HEK293 (cell line): ENCODE data around the gene CRYGA.

Experiments
- CTCF ChIA-PET: fragments of 350-600 bp; formaldehyde crosslinking; extraction: SDS; loops from one replicate; lab custom pipeline; 2021; ENCODE audit warnings: antibody characterized with exemption; lab: Yijun Ruan, JAX
- POLR2A ChIA-PET: fragments of 300-600 bp; formaldehyde crosslinking; extraction: SDS; loops from one replicate; lab custom pipeline; 2020; ENCODE audit warnings: antibody characterized with exemption, inconsistent platforms; lab: Yijun Ruan, JAX
- H3K27ac ChIP-seq: fragments of 200-500 bp; sonication (Bioruptor generic); 2 replicates; pipeline ENCODE4 v1.5.1; 2014; ENCODE audit warnings: low read depth, low read length, control low read depth, inconsistent platforms; ENCODE audit errors: extremely low read depth
- H3K36me3 ChIP-seq, 2 experiments: fragments of 200-500 bp in 1 of 2; sonication (Bioruptor generic) in 1 of 2; 1 replicate in 1 of 2; 2 replicates in 1 of 2; pipeline ENCODE4 v1.5.1; 2014 to 2017; ENCODE audit warnings: inconsistent platforms in 2 of 2, low read length in 2 of 2; ENCODE audit not compliant: control insufficient read depth in 2 of 2, insufficient read depth in 1 of 2
- H3K4me1 ChIP-seq: fragments of 200-500 bp; sonication (Bioruptor generic); 2 replicates; pipeline ENCODE4 v1.5.1; 2014; ENCODE audit warnings: mild to moderate bottlenecking, low read length, inconsistent platforms; ENCODE audit not compliant: control insufficient read depth, insufficient read depth
- H3K4me3 ChIP-seq: 2 replicates; pipeline ENCODE4 v1.5.1; 2011; ENCODE audit warnings: low read depth, mild to moderate bottlenecking, control low read depth, low read length, moderate library complexity
- H3K9me3 ChIP-seq: fragments of 200-500 bp; sonication (Bioruptor generic); 2 replicates; pipeline ENCODE4 v1.5.1; 2014; ENCODE audit warnings: low read depth, low read length, inconsistent platforms; ENCODE audit not compliant: control insufficient read depth, insufficient read depth
- KLF9 ChIP-seq: fragments of 450-650 bp; formaldehyde crosslinking; IDR thresholded peaks from 2 replicates; pipeline ENCODE4 v1.5.1; 2016; ENCODE audit warnings: missing biosample characterization, missing genetic modification characterization, low read depth
- MZF1 ChIP-seq: fragments of 450-650 bp; formaldehyde crosslinking; IDR thresholded peaks from 2 replicates; pipeline ENCODE4 v1.5.1; 2017; ENCODE audit warnings: missing biosample characterization, missing genetic modification characterization, borderline replicate concordance
- REST ChIP-seq: fragments of 450-650 bp; formaldehyde crosslinking; IDR thresholded peaks from 2 replicates; pipeline ENCODE4 v1.5.1; 2016; ENCODE audit warnings: missing biosample characterization, missing genetic modification characterization
- SCRT1 ChIP-seq: fragments of 450-650 bp; formaldehyde crosslinking; IDR thresholded peaks from 2 replicates; pipeline ENCODE4 v1.5.1; 2016; ENCODE audit warnings: missing biosample characterization, missing genetic modification characterization, borderline replicate concordance
- SP3 ChIP-seq: fragments of 450-650 bp; formaldehyde crosslinking; IDR thresholded peaks from 2 replicates; pipeline ENCODE4 v1.5.1; 2016; ENCODE audit warnings: missing biosample characterization, missing genetic modification characterization
- ZBTB1 ChIP-seq: fragments of 450-650 bp; formaldehyde crosslinking; IDR thresholded peaks from 2 replicates; pipeline ENCODE4 v1.5.1; 2016; ENCODE audit warnings: missing biosample characterization, missing genetic modification characterization
- ZFP69B ChIP-seq: fragments of 450-650 bp; formaldehyde crosslinking; IDR thresholded peaks from 2 replicates; pipeline ENCODE4 v1.5.1; 2016; ENCODE audit warnings: missing biosample characterization, missing genetic modification characterization
- ZIC2 ChIP-seq: fragments of 450-650 bp; formaldehyde crosslinking; IDR thresholded peaks from 2 replicates; pipeline ENCODE4 v1.5.1; 2016; ENCODE audit warnings: missing biosample characterization, missing genetic modification characterization
- ZNF24 ChIP-seq: fragments of 450-650 bp; formaldehyde crosslinking; IDR thresholded peaks from 2 replicates; pipeline ENCODE4 v1.5.1; 2016; ENCODE audit warnings: missing biosample characterization, missing genetic modification characterization
- ZNF626 ChIP-seq: fragments of 450-650 bp; sonication (Bioruptor Pico); formaldehyde crosslinking; IDR thresholded peaks from 2 replicates; pipeline ENCODE4 v1.5.1; 2018; ENCODE audit warnings: missing biosample characterization, missing genetic modification characterization, inconsistent platforms
- ZNF660 ChIP-seq: fragments of 450-650 bp; IDR thresholded peaks from 2 replicates; pipeline ENCODE4 v1.5.1; 2018; ENCODE audit warnings: missing biosample characterization, mild to moderate bottlenecking, missing genetic modification characterization
- ZNF692 ChIP-seq: fragments of 450-650 bp; formaldehyde crosslinking; IDR thresholded peaks from 2 replicates; pipeline ENCODE4 v1.5.1; 2016; ENCODE audit warnings: missing biosample characterization, missing genetic modification characterization
- ZNF76 ChIP-seq: fragments of 450-650 bp; formaldehyde crosslinking; IDR thresholded peaks from 2 replicates; pipeline ENCODE4; 2016; ENCODE audit warnings: low read depth, missing biosample characterization, missing genetic modification characterization, borderline replicate concordance

CRYGA gene

GRCh38 chr2:208148803-208149202 lies 14.6 kb downstream of the CRYGA start:
- ChIA-PET CTCF (interaction anchor here (0.6 to 1.3 kb wide), 4 partner anchors 26 to 106 kb away, joined by 3 to 7 read pairs (median 3); no protein-coding TSS in a partner anchor), POLR2A (no interaction called here)
- no peaks in the 10 kb centered on the region for H3K4me1 ChIP-seq
- H3K9me3 ChIP-seq, result no peaks in the 10 kb centered on the region
- TF ChIP-seq ZNF24 (tag by site-specific recombination) (no peak), MZF1 (tag by site-specific recombination) (peak; percentile 35; the same call in 1 of the 2 replicates)
- H3K36me3 ChIP-seq, result no peaks in the 10 kb centered on the region
- H3K27ac ChIP-seq, result no peak overlapping the region
- H3K4me3 ChIP-seq, result no peak overlapping the region

GRCh38 chr2:208147759-208148158 lies 15.6 kb downstream of the CRYGA start:
- H3K9me3 ChIP-seq, result no peaks in the 10 kb centered on the region
- no peaks in the 10 kb centered on the region for H3K36me3 ChIP-seq
- TF ChIP-seq SCRT1 (tag by site-specific recombination) (no peak), ZIC2 (tag by site-specific recombination) (peak; percentile 44; the same call in 1 of the 2 replicates), ZNF660 (tag by site-specific recombination) (0 out of 2 replicates have a peak, but pooled peaks have one; percentile 30), ZNF76 (tag by site-specific recombination) (no peak), KLF9 (tag by site-specific recombination) (no peak)
- ChIA-PET POLR2A (no interaction called here), CTCF (interaction anchor here (0.7 to 1.3 kb wide), 5 partner anchors 11 to 77 kb away, joined by 3 read pairs; no protein-coding TSS in a partner anchor)
- peaks cover 6% of the 10 kb centered on the region for H3K4me1 ChIP-seq
- H3K4me3 ChIP-seq, result no peak overlapping the region
- no peak overlapping the region for H3K27ac ChIP-seq

GRCh38 chr2:208147008-208147407 lies 16.4 kb downstream of the CRYGA start:
- POLR2A ChIA-PET, result no interaction called here
- no peaks in the 10 kb centered on the region for H3K36me3 ChIP-seq
- no peaks in the 10 kb centered on the region for H3K9me3 ChIP-seq
- no peak overlapping the region for H3K27ac ChIP-seq
- peak; percentile 51; the same call in 1 of the 2 replicates for TF ChIP-seq REST (tag by site-specific recombination)
- no peak for TF ChIP-seq SP3 (tag by site-specific recombination)
- peaks cover 13% of the 10 kb centered on the region for H3K4me1 ChIP-seq
- H3K4me3 ChIP-seq, result no peak overlapping the region
- CTCF ChIA-PET, result interaction anchor here (1.1 kb wide), 1 partner anchor 29 kb away, joined by 3 read pairs; no protein-coding TSS in a partner anchor

GRCh38 chr2:208146006-208146405 lies 17.4 kb downstream of the CRYGA start, which contains the start of gene CRYGB:
CRYGB (minus strand) TSS chr2:208146158; CDS start chr2:208146120, 38 bp downstream.
- CTCF ChIA-PET, result interaction anchor here (0.7 kb wide), 1 partner anchor 9 kb away, joined by 3 read pairs; no protein-coding TSS in a partner anchor
- Histone ChIP-seq H3K9me3 (no peaks in the 10 kb centered on the region), H3K4me3 (no peak within 1 kb of the TSS), H3K27ac (no peak within 1 kb of the TSS), H3K4me1 (peaks cover 13% of the 10 kb centered on the region), H3K36me3 (no peaks in the 10 kb centered on the region)
- no peak for TF ChIP-seq ZFP69B (tag by site-specific recombination)
- no peak for TF ChIP-seq ZNF626
- no peak for TF ChIP-seq ZBTB1 (tag by site-specific recombination)
- TF ChIP-seq ZNF692 (tag by site-specific recombination), result no peak
- POLR2A ChIA-PET, result no interaction called here
